ENCODE results near the gene ROBO2.

Gene ROBO2

DNA sequence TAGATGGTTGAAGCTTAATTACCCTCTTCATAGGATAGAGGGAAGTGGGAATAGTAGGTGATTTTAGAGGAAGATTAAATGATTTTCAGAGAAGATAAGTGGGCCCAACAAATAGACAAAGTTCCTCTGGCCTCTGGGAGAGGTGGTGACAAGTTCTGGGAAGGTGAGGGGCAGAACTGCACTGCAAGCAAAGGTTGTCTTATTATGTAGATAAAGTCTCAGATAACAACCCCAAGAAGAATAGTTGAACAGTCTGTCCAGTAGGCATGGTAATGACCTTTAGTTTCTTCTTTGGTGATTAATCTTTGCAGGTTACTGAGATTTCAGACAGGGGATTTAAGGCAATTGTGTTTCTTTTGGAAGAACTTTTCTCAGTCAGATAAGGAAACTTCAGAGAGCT is 439.1 kb downstream of the ROBO2 start:
- no peak for DNase-seq (ENCODE audit: low read depth, low spot score)

GRCh38 chr3:77489216-77489615 is 449.3 kb downstream of the ROBO2 start:
- no peak for DNase-seq (ENCODE audit: low read depth, low spot score)

- no peak for DNase-seq (ENCODE audit: low read depth, low spot score)
These were observed 452.1 kb downstream of the ROBO2 start for GRCh38 chr3:77491961-77492360.

DNA sequence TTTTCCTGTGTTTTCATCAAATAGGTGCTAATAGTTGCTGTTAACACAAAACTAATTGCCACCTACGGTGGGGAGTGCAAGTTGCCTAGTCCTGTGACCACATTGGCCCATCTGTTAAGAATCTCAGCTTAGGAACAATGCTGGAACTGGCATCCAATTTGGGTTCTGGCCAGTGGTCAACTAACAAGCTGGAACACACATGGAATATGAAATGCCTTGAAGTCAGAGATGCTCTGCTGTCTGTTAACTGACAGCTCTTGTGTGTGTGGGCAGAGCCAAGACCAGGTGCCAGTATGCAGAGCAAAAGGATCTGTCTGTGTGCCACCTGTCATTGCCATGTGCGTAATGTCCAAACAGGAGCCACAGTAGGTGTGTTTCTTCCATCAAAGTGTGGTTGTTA is 460.8 kb downstream of the ROBO2 start:
- no peak for DNase-seq (ENCODE audit: low read depth, low spot score)

DNA sequence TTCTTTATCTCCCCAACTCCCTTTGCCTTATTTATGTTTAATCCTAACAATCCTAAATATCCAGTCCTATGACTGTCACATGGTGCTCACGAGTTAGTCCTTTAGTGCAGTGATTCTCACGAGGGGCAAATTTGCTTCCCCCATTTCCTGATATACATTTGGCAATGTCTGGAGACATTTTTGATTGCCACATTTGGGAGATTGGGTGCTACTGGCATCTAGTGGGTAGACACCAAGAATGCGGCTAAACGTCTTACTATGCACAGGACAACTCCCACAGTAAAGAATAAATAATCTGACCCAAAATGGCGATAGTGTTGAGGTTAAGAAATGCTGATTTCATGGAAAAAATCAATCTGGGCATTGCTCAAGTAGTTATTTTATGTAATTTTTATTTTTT is 466.5 kb downstream of the ROBO2 start:
- DNase-seq (ENCODE audit: low read depth, low spot score) = no peak

- no peak for DNase-seq (ENCODE audit: low read depth, low spot score)
These were observed 473.6 kb downstream of the ROBO2 start for GRCh38 chr3:77513542-77513941.

GRCh38 chr3:77514766-77515165 is 474.9 kb downstream of the ROBO2 start:
- DNase-seq (ENCODE audit: low read depth, low spot score) = no peak

GRCh38 chr3:77524463-77524862 is 484.6 kb downstream of the ROBO2 start:
- peak; percentile 12 for DNase-seq (ENCODE audit: low read depth, low spot score)

DNA sequence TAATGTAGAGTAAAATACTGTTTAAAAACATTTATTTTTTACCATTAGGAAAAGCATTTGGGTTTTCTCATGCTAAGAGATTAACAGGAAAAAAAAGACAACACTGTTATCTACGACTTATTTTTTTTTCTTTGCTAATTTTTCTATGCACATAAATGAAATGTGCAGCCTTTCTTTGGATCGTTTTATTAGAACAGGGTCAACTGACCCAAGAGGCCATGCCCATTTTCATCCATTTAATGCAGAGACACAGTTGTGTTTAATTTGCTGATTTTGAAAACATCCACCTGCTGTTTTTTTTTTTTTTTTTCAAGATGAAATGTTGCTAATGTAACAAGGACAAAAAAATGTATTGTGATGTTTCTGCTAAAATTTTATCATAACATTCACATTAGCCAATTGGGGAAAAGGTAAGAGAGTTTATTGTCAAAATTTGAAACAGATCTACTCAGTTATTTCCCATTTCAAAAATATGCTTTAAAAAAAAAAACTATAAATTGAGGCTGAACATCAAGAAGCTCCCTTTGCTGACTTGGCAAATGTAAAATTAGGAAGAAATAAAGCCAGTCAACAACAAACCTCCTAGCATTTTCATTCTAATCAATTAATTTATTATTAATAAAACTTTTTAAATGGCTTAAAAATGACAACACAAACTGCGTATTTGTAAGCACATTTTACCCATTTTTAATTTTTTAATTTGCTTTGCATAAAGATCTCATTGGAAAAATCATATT is 485.2 kb downstream of the ROBO2 start:
- no peak for DNase-seq (ENCODE audit: low read depth, low spot score)

- no peak for DNase-seq (ENCODE audit: low read depth, low spot score)
These were observed 486.7 kb downstream of the ROBO2 start for GRCh38 chr3:77526573-77527113.

- no peak for DNase-seq (ENCODE audit: low read depth, low spot score)
These were observed 489.6 kb downstream of the ROBO2 start for GRCh38 chr3:77529522-77529921.

DNA sequence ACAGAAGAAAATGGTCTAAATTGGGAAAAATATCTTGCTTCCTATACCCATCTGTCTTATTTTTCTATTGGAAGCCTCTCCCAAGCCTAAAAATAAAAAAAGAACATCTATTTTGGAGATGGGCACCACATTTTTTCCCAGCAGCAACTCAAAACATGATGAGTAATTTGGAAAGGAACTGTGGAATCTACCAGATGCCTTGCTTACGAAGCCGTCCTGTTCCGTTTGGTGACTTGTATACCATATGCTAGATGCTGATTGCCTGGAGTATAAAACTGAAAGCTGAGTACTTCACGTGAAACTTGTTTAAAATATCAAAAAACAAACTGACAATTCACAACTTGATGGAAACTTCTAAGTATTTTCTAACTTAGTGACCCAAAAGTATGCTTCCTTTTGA is 491.0 kb downstream of the ROBO2 start:
- no peak for DNase-seq (ENCODE audit: low read depth, low spot score)

DNA sequence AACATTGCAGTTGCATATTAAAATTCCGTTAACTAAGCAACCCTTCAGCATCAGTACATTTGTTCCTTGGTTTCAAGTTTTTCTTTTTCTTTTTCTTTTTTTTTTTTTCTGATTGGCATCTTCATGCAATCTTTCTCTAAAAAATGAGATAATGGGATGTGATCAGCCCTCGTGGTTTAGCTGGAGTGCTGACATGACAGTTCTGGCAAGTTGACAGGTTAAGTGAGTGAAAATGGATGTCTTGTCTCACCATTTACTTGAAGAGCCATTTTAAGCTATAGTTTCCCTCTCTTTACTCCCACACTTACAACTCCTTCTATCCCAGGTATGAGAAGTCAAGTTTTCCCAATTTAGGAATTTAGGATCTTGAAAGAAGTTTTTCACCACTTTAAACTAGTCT is 495.2 kb downstream of the ROBO2 start:
- DNase-seq (ENCODE audit: low read depth, low spot score) = no peak

DNA sequence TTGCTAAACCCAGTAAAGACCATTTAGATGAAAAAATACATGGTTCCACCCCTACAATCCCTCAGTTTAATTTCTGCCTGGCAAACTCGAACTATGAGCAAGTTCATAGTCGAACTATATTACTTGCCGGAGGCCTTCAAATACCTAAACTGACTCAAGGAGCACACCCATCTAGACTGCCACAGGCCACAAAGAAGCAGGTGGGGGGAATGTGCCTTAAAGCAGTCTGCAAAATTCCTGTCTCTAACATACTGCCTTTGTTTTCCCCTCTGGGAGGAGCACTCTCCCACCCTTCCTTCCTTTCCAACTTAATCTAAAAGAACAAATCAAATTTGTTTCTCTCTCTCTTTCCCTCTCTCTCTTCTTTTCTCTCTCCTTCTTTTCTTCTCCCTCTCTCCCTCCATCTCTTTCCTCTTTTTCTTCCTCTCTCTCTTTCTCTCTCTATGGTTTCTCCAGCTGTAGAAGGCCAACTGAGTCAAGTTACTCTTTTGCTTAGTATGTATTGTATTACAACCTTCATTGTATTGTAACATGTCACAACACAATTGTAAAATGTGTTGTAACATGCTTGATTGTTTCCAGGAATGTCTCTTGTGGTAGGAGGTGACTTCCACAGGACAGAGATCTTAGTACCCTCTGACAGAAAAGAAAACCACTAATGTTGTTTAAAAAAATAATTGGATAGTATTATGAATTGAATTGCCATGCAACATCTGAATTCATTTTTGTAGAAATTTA is 496.3 kb downstream of the ROBO2 start:
- DNase-seq (ENCODE audit: low read depth, low spot score) = no peak

DNA sequence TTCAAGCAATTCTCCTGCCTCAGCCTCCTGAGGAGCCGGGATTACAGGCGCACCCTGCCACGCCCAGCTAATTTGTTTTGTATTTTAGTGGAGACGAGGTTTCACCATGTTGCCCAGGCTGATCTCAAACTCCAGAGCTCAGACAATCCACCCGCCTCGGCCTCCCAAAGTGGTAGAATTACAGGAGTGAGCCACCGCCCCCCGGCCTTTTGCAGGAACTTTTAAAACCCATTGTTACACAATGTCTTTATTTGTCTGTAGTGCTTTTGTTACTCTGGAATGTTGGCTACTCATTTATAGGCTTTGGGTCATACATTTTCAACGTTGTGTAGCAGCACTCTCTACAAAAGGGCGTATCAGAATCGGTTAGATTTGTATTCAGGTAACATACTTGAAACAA is 499.1 kb downstream of the ROBO2 start:
- no peak for DNase-seq (ENCODE audit: low read depth, low spot score)

GRCh38 chr3:77539677-77540076 is 499.8 kb downstream of the ROBO2 start:
- no peak for DNase-seq (ENCODE audit: low read depth, low spot score)

- no peak for DNase-seq (ENCODE audit: low read depth, low spot score)
These were observed 501.5 kb downstream of the ROBO2 start for GRCh38 chr3:77541203-77541922.

DNA sequence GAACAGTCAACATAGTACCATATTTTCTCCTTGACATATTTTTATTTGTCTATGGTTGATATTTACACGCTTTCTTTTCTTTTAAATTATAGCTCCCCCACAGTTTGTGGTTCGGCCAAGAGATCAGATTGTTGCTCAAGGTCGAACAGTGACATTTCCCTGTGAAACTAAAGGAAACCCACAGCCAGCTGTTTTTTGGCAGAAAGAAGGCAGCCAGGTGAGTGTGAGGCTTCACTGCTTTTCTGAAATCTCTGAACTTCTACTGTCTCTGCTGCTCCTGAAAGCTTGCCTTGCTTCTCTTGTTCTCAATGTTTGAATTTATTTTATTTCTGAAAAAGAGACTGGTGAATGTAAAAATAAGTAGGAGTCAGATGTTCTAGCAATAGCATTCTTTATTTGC is 506.3 kb downstream of the ROBO2 start:
- DNase-seq (ENCODE audit: low read depth, low spot score) = no peak

GRCh38 chr3:77549034-77549433 is 509.1 kb downstream of the ROBO2 start:
- no peak for DNase-seq (ENCODE audit: low read depth, low spot score)

- DNase-seq (ENCODE audit: low read depth, low spot score) = no peak
These were observed 513.3 kb downstream of the ROBO2 start for GRCh38 chr3:77553240-77553639.

DNA sequence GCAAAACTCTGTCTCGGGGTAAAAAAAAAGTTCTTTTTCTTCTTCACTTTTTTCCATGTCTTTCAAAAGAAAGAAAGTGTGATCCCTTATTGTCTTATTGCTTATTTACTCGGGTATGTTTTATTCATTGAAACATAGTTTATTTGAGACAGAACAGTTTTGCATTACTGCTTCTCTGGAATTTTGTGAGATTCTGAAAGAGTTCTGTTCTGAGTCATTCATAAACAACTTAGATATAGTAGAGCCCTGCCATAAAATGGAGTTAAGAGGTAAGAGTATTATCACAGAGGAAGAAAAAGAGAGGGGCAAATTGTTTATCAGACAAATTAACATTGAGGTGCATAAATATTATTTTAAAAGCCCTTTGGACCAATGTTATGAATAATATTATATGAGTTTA is 522.2 kb downstream of the ROBO2 start:
- DNase-seq (ENCODE audit: low read depth, low spot score) = no peak

DNA sequence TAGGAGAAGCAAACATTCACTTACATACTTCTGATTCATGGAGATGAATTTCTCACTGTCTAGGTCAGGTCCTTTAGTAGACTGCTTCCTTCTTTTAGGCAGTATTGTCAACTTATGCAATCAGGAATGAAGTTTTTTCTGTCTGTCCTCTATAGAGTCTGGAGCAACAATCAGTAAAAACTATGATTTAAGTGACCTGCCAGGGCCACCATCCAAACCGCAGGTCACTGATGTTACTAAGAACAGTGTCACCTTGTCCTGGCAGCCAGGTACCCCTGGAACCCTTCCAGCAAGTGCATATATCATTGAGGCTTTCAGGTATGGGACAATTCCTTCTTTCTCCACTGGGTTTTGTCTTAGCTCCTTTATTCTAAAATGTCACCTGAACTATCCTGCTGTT is 523.1 kb downstream of the ROBO2 start:
- DNase-seq (ENCODE audit: low read depth, low spot score) = no peak
